ENCODE data around the gene C11orf54.

GRCh38 chr11:93746101-93746500 lies 4.6 kb downstream of the C11orf54 start:
- TF ChIP-seq, protein P1, sequence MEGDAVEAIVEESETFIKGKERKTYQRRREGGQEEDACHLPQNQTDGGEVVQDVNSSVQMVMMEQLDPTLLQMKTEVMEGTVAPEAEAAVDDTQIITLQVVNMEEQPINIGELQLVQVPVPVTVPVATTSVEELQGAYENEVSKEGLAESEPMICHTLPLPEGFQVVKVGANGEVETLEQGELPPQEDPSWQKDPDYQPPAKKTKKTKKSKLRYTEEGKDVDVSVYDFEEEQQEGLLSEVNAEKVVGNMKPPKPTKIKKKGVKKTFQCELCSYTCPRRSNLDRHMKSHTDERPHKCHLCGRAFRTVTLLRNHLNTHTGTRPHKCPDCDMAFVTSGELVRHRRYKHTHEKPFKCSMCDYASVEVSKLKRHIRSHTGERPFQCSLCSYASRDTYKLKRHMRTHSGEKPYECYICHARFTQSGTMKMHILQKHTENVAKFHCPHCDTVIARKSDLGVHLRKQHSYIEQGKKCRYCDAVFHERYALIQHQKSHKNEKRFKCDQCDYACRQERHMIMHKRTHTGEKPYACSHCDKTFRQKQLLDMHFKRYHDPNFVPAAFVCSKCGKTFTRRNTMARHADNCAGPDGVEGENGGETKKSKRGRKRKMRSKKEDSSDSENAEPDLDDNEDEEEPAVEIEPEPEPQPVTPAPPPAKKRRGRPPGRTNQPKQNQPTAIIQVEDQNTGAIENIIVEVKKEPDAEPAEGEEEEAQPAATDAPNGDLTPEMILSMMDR (IDR thresholded peaks at IDR 0.05; ENCODE audit: extremely low read depth in 1 of 2, insufficient read depth in 1 of 2, low read depth in 1 of 2, low read length in 2 of 2) = no peak
- no peak for TF ChIP-seq EZH2 (IDR thresholded peaks at IDR 0.05; ENCODE audit: borderline replicate concordance, low read depth, low read length, severe bottlenecking)
- TF ChIP-seq JUN (IDR thresholded peaks at IDR 0.05; ENCODE audit: borderline replicate concordance, insufficient read depth, insufficient read length, low read depth) = no peak
- TF ChIP-seq POLR2AphosphoS5 (IDR thresholded peaks at IDR 0.05; ENCODE audit: insufficient read depth, low read depth, low read length) = no peak
- no peak for TF ChIP-seq POLR2A (IDR thresholded peaks at IDR 0.05; ENCODE audit: low read depth, low read length)
- no peak for TF ChIP-seq MYC (IDR thresholded peaks at IDR 0.05; ENCODE audit: low read depth, low read length)
- no peak for TF ChIP-seq MAX (IDR thresholded peaks at IDR 0.05; ENCODE audit: insufficient read depth, insufficient read length)
